GM08714 (cell line): ENCODE measurements around the gene PDLIM5.
"Not testable (repeated sequence)": the region's sequence is repeated elsewhere in the genome, so short reads cannot be mapped to it uniquely, and the experiment has no call there.

Experiments used
- H3K4me3 ChIP-seq: fragments of 200-500 bp; sonication (Bioruptor generic); 2 replicates; pipeline ENCODE4 v1.5.1; 2014; ENCODE audit warnings: mild to moderate bottlenecking, low read length, inconsistent platforms
- ZNF274 ChIP-seq: IDR thresholded peaks from 2 replicates; pipeline ENCODE4 v1.6.1; 2012; ENCODE audit warnings: mild to moderate bottlenecking, low read depth, low read length

The PDLIM5 gene, protein sequence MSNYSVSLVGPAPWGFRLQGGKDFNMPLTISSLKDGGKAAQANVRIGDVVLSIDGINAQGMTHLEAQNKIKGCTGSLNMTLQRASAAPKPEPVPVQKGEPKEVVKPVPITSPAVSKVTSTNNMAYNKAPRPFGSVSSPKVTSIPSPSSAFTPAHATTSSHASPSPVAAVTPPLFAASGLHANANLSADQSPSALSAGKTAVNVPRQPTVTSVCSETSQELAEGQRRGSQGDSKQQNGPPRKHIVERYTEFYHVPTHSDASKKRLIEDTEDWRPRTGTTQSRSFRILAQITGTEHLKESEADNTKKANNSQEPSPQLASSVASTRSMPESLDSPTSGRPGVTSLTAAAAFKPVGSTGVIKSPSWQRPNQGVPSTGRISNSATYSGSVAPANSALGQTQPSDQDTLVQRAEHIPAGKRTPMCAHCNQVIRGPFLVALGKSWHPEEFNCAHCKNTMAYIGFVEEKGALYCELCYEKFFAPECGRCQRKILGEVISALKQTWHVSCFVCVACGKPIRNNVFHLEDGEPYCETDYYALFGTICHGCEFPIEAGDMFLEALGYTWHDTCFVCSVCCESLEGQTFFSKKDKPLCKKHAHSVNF

DNA sequence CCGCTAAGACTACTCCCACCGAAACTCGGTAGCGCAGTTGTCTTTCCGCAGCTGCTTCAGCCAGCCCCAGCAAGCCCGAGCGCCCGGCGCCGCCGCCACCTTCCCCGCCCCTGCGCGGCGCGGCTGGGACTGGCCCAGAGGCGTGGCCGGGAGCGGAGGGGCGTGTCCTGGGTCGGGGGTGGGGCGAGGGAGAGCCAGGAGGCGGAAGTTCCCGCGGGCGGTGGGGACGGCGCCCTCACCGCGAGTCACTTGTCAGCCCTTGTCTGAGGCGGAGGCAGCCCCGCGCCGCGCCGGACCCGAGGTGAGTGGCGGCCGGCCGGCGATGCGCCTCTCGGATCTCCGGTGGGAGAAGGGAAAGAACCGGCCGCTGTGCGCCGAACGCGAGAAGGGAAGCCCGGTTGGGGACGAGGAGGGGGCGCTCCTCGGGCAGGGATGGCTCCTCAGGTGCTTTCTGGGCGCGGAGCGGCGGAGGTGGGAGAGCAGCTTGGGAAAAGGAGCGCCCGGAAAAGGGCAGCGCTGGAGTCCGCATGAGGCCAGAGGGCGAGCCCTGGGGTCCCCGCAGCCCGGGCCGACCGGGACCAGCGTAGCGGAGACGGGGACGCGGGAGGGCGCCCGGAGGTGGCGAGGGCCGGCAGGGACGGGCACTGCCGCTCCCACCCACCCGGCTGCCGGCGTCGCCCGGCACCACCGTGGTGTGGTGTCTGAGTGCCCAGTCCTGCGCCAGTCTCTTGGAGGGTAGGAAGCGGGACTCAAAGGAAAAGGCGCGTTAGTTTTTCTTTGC is at the start of gene PDLIM5:
Gene PDLIM5 (plus strand): TSS at position 248 of the 781 bp plus-strand sequence. CDS start 3,347 bp downstream, outside the sequence.
- peak within 1 kb of the TSS; percentile 82 for H3K4me3 ChIP-seq
- no peak for TF ChIP-seq ZNF274

DNA sequence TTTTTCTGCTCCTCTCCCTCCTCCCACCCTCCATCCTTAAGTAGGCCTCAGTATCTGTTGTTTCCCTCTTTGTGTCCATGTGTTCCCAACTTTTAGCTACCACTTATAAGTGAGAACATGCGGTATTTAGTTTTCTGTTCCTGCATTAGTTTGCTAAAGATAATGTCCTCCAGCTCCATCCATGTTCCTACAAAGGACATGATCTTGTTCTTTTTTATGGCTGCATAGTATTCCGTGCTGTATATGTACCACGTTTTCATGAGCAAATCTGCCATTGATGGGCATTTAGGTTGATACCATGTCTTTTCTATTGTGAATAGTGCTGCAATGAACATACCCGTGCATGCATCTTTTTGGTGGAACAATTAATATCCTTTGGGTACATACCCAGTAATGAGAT is 49.3 kb upstream of the PDLIM5 start:
- H3K4me3 ChIP-seq, result not testable (repeated sequence)

GRCh38 chr4:94403751-94404150 is 48.0 kb upstream of the PDLIM5 start:
- no peak for TF ChIP-seq ZNF274
- H3K4me3 ChIP-seq, result no peak overlapping the region

DNA sequence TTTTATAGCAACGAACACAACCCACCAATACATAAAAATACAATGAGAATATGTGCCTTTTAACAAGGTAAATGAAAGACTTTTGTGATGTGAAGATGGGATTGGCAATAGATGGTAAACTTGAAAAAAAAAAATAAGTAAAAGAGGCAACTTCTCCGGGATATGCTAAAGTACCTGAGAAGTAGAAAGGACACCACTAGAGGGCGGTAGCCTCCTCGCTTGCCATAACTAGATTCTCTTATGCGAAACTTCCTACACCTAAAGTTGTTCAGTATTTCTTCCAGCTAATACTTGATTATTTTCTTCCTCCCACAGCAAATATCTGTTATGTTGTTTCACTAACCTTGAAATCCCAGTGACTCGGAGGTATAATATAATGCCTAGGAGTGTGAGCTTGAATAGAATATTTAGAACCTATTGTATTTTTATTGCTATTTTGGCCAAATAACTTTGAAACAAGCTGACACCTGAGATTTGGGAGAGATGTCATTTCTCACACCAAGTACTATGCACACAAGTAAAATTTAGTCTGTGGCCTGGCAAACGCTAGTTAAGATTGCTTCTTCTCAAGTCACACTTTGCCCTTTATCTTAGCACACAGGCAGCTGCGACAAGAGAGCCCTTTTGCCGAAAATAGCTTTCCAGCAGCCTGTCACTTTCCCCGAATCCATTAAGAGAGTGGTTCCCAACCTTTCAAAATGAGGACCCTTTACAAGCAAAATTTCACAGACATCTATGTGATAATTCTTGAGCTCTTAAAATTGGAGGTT is 44.9 kb upstream of the PDLIM5 start:
- no peak for TF ChIP-seq ZNF274
- H3K4me3 ChIP-seq, result no peak overlapping the region

DNA sequence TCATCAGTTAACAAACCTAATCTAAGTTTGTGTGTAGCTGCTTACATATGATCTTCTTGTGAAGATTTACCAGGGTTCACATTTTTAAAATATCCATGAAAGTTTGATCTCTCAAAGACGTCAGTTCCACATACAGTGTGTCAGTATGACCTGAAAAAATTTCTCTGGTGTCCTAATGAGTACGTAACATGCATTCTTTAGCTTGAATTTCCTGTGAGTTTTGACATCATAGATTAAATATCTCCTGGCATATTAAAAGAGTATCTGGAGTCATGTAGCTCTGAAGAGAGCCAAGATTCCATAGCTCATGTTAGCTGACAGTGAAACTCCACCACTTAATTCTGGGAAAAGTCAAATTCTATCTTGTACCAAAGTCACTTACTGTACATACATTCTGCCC is 43.9 kb upstream of the PDLIM5 start:
- no peak overlapping the region for H3K4me3 ChIP-seq
- no peak for TF ChIP-seq ZNF274

DNA sequence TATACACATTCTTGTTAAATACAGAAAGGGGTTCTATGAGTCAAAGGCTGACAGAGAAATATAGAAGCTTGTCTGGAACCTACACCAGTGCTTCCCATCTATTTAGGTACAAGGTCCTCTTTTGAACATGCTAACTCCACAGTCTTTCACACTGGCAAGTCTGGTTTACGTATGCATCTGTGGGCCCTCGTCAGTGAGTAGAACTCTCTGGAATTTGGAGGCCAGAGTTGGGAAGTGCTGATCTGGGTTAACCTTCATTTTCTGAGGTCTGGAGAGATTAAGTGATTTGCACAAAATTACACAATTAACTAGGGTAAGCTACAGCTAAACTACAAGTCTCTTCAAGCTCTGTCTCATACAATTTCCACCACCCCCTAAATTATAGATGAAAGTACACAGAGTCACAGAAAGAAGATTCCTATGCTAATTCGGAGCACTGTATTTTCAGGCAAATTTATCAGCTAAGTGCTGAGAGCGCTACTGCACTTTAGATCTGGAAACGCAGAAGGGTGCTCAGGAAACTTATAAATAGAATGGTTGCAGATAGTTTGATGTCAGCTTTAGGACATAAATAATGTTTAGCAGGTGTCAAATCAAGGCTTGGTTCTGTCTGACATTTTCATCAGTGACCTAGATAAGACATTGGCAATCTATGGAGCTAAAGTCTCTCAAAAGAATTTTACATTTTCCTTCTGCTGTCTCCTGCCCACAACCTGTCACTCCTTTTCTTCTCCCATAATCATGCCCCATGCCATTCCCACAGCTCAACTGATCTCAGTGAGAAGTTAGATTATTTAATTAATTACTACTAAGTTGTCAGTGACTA is 43.0 kb upstream of the PDLIM5 start:
- no peak for TF ChIP-seq ZNF274

GRCh38 chr4:94409375-94409679 is 42.4 kb upstream of the PDLIM5 start:
- H3K4me3 ChIP-seq, result no peak overlapping the region
- TF ChIP-seq ZNF274, result no peak

More for the DNA sequence above, 43.0 kb upstream of the PDLIM5 start:
- H3K4me3 ChIP-seq, result no peak overlapping the region

DNA sequence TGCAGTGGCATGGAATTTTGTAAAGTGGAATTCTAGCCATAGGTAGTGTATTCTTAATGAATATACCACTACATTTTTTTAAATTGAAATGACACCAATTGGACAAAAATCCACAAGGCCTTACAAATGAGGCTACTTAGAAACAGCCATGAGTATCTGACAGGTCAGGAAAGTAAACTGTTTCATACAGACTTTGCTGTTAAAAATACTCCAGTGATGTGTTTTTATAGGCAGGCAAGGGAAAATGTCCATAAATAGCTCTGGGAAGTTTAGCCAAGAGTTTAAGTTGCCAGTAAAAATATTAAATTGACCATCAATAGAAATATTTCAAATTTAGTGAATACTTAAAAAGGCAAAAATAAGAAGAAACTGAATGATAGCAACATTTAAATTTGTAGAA is 41.8 kb upstream of the PDLIM5 start:
- H3K4me3 ChIP-seq, result no peak overlapping the region
- TF ChIP-seq ZNF274, result no peak

GRCh38 chr4:94410678-94411206 is 41.0 kb upstream of the PDLIM5 start:
- TF ChIP-seq ZNF274, result no peak

DNA sequence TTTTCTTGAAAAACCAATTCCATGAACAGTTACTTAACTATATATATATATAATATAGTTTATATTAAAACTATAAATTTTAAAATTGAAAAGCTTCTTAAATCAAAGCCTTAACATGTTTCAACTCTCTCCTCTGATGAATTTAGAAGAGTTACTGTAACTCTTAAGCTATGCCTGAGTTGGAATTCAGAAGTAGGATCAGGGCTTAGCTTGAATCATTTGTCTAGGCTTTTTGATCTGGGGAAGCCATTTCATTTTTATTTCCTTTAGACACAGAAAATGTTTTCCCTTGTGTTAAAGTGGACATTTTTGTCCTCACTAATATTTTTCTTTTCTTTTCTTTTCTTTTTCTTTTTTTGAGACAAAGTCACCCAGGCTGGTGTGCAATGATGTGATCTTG is 40.4 kb upstream of the PDLIM5 start:
- no peak overlapping the region for H3K4me3 ChIP-seq
- TF ChIP-seq ZNF274, result no peak

More at GRCh38 chr4:94410678-94411206, 41.0 kb upstream of the PDLIM5 start:
- H3K4me3 ChIP-seq, result no peak overlapping the region

- H3K4me3 ChIP-seq, result no peak overlapping the region
- TF ChIP-seq ZNF274, result no peak
Observed at GRCh38 chr4:94412019-94412657, 39.6 kb upstream of the PDLIM5 start.

DNA sequence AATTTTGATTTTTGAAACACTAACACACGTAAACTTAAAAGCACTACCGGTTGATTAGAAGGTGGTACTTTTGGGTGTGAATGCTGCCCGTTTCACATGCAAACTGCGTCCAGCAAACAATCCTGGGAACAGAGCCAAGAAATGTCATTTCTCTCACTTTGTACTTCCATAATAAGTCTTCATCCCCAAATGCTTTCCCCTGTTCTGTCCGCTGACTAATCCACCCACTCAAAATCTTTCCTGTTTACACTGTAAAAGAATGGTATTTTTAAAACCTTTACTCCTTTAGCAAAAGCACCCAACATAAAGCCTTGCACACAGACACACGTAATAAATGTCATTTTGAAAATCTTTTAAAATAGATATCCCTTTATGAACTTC is 39.1 kb upstream of the PDLIM5 start:
- TF ChIP-seq ZNF274, result no peak
- H3K4me3 ChIP-seq, result no peak overlapping the region
